B cell (primary cell): ENCODE data around the gene IQCH. TPM values are rescaled to one million over a fixed set of nuclear protein-coding genes. Genes with fewer than 3 reads are reported as not detected.

Source experiments
- ATAC-seq: fragments of 200-7000 bp; cut with Tn5 transposase; one replicate; pipeline ENCODE4 v1.10.0; 2021; ENCODE audit warnings: low read depth, mild to moderate bottlenecking, moderate number of reproducible peaks, moderate library complexity
- CTCF ChIA-PET: fragments of 350-600 bp; sonication (Branson Sonifier 250); formaldehyde crosslinking; loops from one replicate; lab custom pipeline; 2021; ENCODE audit warnings: antibody characterized with exemption, inconsistent platforms; lab: Charles Lee
- POLR2A ChIA-PET: fragments of 350-600 bp; sonication (Branson Sonifier 250); formaldehyde crosslinking; loops from one replicate; lab custom pipeline; 2021; ENCODE audit warnings: antibody characterized with exemption; lab: Charles Lee
- DNase-seq: peaks from one replicate; pipeline ENCODE4 v3.0.0; 2013
- H2AFZ ChIP-seq: 2 replicates; pipeline ENCODE4 v1.6.1; 2012; ENCODE audit warnings: mild to moderate bottlenecking, low read depth, low read length; ENCODE audit not compliant: insufficient read depth, poor library complexity, severe bottlenecking
- H3K27ac ChIP-seq, 2 donors: 1 replicate in 1 of 2; 2 replicates in 1 of 2; pipeline ENCODE4 v1.5.1; 2012 to 2013; ENCODE audit warnings: low read length in 2 of 2, mild to moderate bottlenecking in 2 of 2, moderate library complexity in 1 of 2
- H3K27me3 ChIP-seq, 4 experiments: fragments of 200-600 bp in 1 of 4; sonication (generic) in 1 of 4; replicated peaks in 1 of 4; 1 replicate in 2 of 4; 2 replicates in 2 of 4; pipeline versions ENCODE4 v1.6.1 to v1.7.0; 2013 to 2016; ENCODE audit warnings: low read length in 3 of 4, mild to moderate bottlenecking in 2 of 4, mixed read lengths in 1 of 4, moderate library complexity in 1 of 4; ENCODE audit not compliant: insufficient read depth in 4 of 4, control insufficient read depth in 3 of 4; ENCODE audit errors: control extremely low read depth in 1 of 4
- H3K36me3 ChIP-seq, 2 experiments: replicated peaks in 1 of 2; 1 replicate in 1 of 2; 2 replicates in 1 of 2; pipeline versions ENCODE4 v1.6.1 to v1.7.1; 2013; ENCODE audit warnings: low read length in 1 of 2; ENCODE audit not compliant: insufficient read depth in 2 of 2, control insufficient read depth in 1 of 2; ENCODE audit errors: control extremely low read depth in 1 of 2, extremely low read depth in 1 of 2
- H3K4me1 ChIP-seq, 2 donors: fragments of 200-600 bp in 1 of 2; sonication (generic) in 1 of 2; 1 replicate in 1 of 2; 2 replicates in 1 of 2; pipeline versions ENCODE4 v1.5.1 to v1.6.1; 2013 to 2017; ENCODE audit warnings: low read length in 2 of 2; ENCODE audit not compliant: control insufficient read depth in 2 of 2, insufficient read depth in 2 of 2
- H3K4me2 ChIP-seq: replicated peaks from 2 replicates; pipeline ENCODE3; 2012; ENCODE audit warnings: mild to moderate bottlenecking, low read depth, low read length; ENCODE audit not compliant: poor library complexity, severe bottlenecking
- H3K4me3 ChIP-seq, 5 experiments: fragments of 200-600 bp in 1 of 5; sonication (generic) in 1 of 5; 1 replicate in 3 of 5; 2 replicates in 2 of 5; pipeline versions ENCODE4 v1.5.1 to v1.7.0; 2011 to 2016; ENCODE audit warnings: low read length in 4 of 5, mild to moderate bottlenecking in 4 of 5, low read depth in 2 of 5, control low read depth in 1 of 5, moderate library complexity in 1 of 5; ENCODE audit not compliant: insufficient read depth in 1 of 5; ENCODE audit errors: control extremely low read depth in 1 of 5, extremely low read depth in 1 of 5
- H3K79me2 ChIP-seq: fragments of 200-600 bp; sonication (generic); one replicate; pipeline ENCODE4 v1.6.0; 2016; ENCODE audit warnings: low read length; ENCODE audit not compliant: control insufficient read depth, insufficient read depth
- H3K9ac ChIP-seq: fragments of 200-600 bp; sonication (generic); 2 replicates; pipeline ENCODE4 v1.6.1; 2017; ENCODE audit warnings: mild to moderate bottlenecking, low read length, moderate library complexity
- H3K9me3 ChIP-seq, 3 donors: one replicate each; pipeline versions ENCODE4 v1.6.1 to v1.7.1; 2013; ENCODE audit warnings: low read length in 2 of 3; ENCODE audit not compliant: control insufficient read depth in 2 of 3, insufficient read depth in 1 of 3; ENCODE audit errors: control extremely low read depth in 1 of 3
- H4K20me1 ChIP-seq: 2 replicates; pipeline ENCODE4 v1.6.0; 2012; ENCODE audit warnings: mild to moderate bottlenecking, low read length; ENCODE audit not compliant: insufficient read depth, control insufficient read depth, poor library complexity, severe bottlenecking
- H3K27ac Mint-ChIP-seq: one replicate; pipeline ENCODE4 v1.8.0; 2021; ENCODE audit warnings: mixed read lengths
- H3K27me3 Mint-ChIP-seq: one replicate; pipeline ENCODE4 v1.8.0; 2021; ENCODE audit warnings: mixed read lengths
- H3K4me1 Mint-ChIP-seq: one replicate; pipeline ENCODE4 v1.8.0; 2021; ENCODE audit warnings: mixed read lengths
- H3K4me3 Mint-ChIP-seq: one replicate; pipeline ENCODE4 v1.8.0; 2021; ENCODE audit warnings: mixed read lengths
- H3K9me3 Mint-ChIP-seq: one replicate; pipeline ENCODE4 v1.8.0; 2022; ENCODE audit warnings: mixed read lengths; ENCODE audit not compliant: insufficient read depth
- CTCF ChIP-seq: fragments of 200-600 bp; IDR thresholded peaks from one replicate; pipeline ENCODE4 v1.8.0; 2022; ENCODE audit warnings: antibody characterized with exemption, mild to moderate bottlenecking
- EZH2 ChIP-seq: IDR thresholded peaks from 2 replicates; pipeline ENCODE4 v1.6.1; 2012; ENCODE audit warnings: borderline replicate concordance, low read depth, mild to moderate bottlenecking, moderate library complexity, low read length; ENCODE audit not compliant: insufficient read depth, poor library complexity, severe bottlenecking
- WGBS: methylation state at CpG from one replicate; pipeline ENCODE4 v1.1.5; 2013; ENCODE audit warnings: missing lambda C conversion rate; ENCODE audit not compliant: insufficient coverage; 5-methylcytosine and 5-hydroxymethylcytosine counted together
- intact Hi-C: fragments of 100-400 bp; cut with micrococcal nuclease; formaldehyde crosslinking; loops from one replicate; pipeline ENCODE4 v1.10.0; 2022
- polyA plus RNA-seq: library from polyadenylated mRNA; depleted of rRNA; stranded (reverse); fragments of >200 nt; gene quantifications from 2 replicates; pipeline ENCODE4 v1.2.3, GENCODE V29; 2012
- total RNA-seq, 2 donors: library from RNA; stranded (reverse); fragments of 120-200 nt in 1 of 2; gene quantifications; 1 replicate in 1 of 2; 2 replicates in 1 of 2; pipeline versions ENCODE4 v1.2.3 to v1.2.4, GENCODE V29; 2013 to 2022

IQCH gene
- total and polyA plus RNA-seq, 2 donors (not counting 1 experiment from before 2014, with no cell fraction given) = 1.6 TPM; not detected in 1

- no peaks in the 10 kb centered on the region for H3K4me1 Mint-ChIP-seq
- no peaks in the 10 kb centered on the region for H4K20me1 ChIP-seq
Observed at GRCh38 chr15:67276666-67277065, 22.1 kb downstream of the IQCH start.

GRCh38 chr15:67280217-67280616, 25.6 kb downstream of the IQCH start:
- H3K27ac ChIP-seq = no peak overlapping the region
- no peaks in the 10 kb centered on the region for H4K20me1 ChIP-seq
- ChIA-PET POLR2A (no interaction called here), CTCF (no interaction called here)
- intact Hi-C loops = no loop called here
- no peak overlapping the region for H3K9ac ChIP-seq
- DNase-seq (no peak), ATAC-seq (no peak)
- Mint-ChIP-seq H3K4me1 (no peaks in the 10 kb centered on the region), H3K27ac (no peak overlapping the region), H3K27me3 (peaks cover 13% of the 10 kb centered on the region), H3K4me3 (no peak overlapping the region), H3K9me3 (no peaks in the 10 kb centered on the region)
- no peaks in the 10 kb centered on the region for H3K9me3 ChIP-seq
- WGBS = no CpG with 5 or more reads among the region's 2 CpGs
- no peak for TF ChIP-seq CTCF
- TF ChIP-seq EZH2 = no peak
- peaks cover 0 to 2% (median 0%) of the 10 kb centered on the region in 4 experiments for H3K27me3 ChIP-seq
- no peak overlapping the region for H3K4me2 ChIP-seq
- H2AFZ ChIP-seq = no peak overlapping the region
- no peaks in the 10 kb centered on the region for H3K36me3 ChIP-seq
- H3K4me1 ChIP-seq = no peaks in the 10 kb centered on the region
- no peaks in the 10 kb centered on the region for H3K79me2 ChIP-seq
- H3K4me3 ChIP-seq = no peak overlapping the region

More at GRCh38 chr15:67276666-67277065, 22.1 kb downstream of the IQCH start:
- no peaks in the 10 kb centered on the region for H3K4me1 ChIP-seq
- DNase-seq (no peak), ATAC-seq (no peak)
- no peak overlapping the region for H2AFZ ChIP-seq
- intact Hi-C loops = no loop called here
- no peak for TF ChIP-seq EZH2
- H3K36me3 ChIP-seq = no peaks in the 10 kb centered on the region
- no peaks in the 10 kb centered on the region for H3K79me2 ChIP-seq
- ChIA-PET CTCF (no interaction called here), POLR2A (no interaction called here)
- no peak overlapping the region for H3K4me3 ChIP-seq
- no peak overlapping the region for H3K27ac ChIP-seq
- H3K9me3 ChIP-seq = peaks cover 7 to 15% (median 9%) of the 10 kb centered on the region in 3 donors
- Mint-ChIP-seq H3K4me3 (no peak overlapping the region), H3K9me3 (peaks cover 11% of the 10 kb centered on the region), H3K27ac (no peak overlapping the region), H3K27me3 (peaks cover 18% of the 10 kb centered on the region)
- WGBS = no CpG with 5 or more reads among the region's 1 CpG
- H3K27me3 ChIP-seq = peaks cover 0 to 2% (median 0%) of the 10 kb centered on the region in 4 experiments
- H3K4me2 ChIP-seq = no peak overlapping the region
- no peak overlapping the region for H3K9ac ChIP-seq
